ENCODE data around the gene IDUA. TPM values are rescaled to one million over a fixed set of nuclear protein-coding genes. Genes with fewer than 3 reads are reported as not detected.

IDUA gene
- total RNA-seq, 1 experiment from 2014 or later = 15.8 TPM

DNA sequence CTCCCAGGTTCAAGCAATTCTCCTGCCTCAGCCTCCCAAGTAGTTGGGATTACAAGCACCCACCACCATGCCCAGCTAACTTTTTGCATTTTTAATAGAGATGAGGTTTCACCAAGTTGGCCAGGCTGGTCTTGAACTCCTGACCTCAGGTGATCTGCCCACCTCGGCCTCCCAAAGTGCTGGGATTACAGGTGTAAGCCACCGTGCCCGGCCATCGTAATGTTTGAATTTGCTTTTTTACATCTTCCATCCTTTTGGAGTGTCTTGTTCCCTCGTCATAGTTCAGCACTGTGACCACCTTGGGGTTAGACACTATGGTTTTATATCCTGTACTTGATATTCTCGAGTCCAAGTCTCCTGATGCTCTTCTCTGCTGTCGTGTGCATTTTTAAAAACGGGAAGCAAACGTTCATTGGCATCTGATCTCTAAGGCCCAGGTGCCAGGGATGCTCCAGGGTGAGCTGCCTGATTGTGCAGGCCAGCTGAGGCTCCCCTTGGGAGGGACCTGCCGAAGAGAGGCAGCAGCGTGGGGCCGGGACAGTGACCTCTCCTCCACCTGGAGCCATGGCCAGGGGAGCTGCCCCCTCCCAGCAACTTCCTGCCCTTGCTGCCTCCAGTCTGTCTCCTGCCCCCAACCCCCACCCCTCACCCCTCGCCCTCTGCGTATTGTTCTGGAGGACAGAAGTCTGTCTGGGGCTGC is 30.2 kb upstream of the IDUA start:
- no peak for DNase-seq (ENCODE audit: low read depth)

- DNase-seq (ENCODE audit: low read depth) = no peak
Observed at GRCh38 chr4:957231-957580, 29.6 kb upstream of the IDUA start.

- DNase-seq (ENCODE audit: low read depth) = no peak
Observed at GRCh38 chr4:957581-958313, 29.1 kb upstream of the IDUA start.

GRCh38 chr4:958314-958665 is 28.6 kb upstream of the IDUA start:
- no peak for DNase-seq (ENCODE audit: low read depth)

DNA sequence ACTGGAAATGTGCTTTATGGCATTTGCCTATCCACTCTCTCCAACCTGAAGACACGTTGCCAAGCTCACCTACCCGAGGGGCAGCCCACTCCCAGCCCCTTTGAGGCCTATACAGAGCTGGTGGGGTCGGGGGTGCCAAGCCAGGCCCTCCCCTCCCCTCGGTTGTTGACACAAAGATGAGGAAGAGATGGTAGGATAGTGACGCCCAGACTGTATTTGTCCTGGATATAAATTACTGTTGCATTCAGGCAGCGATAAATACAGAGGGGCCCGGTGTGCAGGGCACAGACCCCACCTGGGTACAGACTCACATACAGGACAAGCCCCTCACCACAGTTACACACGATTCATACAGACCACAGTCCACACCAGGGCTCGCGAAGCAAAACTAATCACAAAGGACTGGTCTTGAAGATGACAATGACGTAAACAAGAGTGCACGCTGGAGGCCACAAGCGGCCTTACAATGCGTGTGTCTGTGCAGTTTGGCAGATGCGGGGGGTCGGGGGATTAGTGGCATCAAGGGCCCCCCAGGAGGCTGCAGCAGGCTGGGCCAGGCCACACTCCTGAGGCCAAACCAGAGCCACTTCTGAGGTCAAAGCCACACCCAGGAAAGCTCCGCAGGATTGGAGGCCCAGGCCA is 28.0 kb upstream of the IDUA start:
- no peak for DNase-seq (ENCODE audit: low read depth)

- no peak for DNase-seq (ENCODE audit: low read depth)
Observed at GRCh38 chr4:959338-960139, 27.3 kb upstream of the IDUA start.

DNA sequence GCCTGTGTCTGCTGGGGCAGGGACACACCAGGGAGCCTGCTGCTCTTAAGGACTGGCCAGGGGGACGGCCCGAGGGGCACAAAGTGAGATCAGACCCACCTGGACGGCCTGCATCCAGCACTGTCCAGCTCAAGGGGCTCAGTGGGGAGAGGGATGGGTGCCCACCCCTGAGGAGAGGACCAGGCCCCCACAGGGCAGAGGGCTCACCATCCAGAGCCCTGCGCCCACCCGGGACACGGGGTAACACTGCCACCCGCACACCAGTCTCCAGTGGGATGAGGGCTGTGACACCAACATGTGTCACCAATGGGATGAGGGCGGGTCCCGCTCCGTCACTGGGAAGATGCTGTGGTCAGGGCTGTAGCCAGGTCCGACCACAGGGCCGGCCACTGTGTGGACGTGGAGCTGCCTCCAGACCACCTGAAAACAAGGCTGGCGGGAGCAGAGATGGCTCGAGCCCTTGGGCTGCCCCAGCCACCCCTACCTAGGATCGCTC is 26.7 kb upstream of the IDUA start:
- no peak for DNase-seq (ENCODE audit: low read depth)

- no peak for DNase-seq (ENCODE audit: low read depth)
Observed at GRCh38 chr4:960636-961350, 26.1 kb upstream of the IDUA start.

DNA sequence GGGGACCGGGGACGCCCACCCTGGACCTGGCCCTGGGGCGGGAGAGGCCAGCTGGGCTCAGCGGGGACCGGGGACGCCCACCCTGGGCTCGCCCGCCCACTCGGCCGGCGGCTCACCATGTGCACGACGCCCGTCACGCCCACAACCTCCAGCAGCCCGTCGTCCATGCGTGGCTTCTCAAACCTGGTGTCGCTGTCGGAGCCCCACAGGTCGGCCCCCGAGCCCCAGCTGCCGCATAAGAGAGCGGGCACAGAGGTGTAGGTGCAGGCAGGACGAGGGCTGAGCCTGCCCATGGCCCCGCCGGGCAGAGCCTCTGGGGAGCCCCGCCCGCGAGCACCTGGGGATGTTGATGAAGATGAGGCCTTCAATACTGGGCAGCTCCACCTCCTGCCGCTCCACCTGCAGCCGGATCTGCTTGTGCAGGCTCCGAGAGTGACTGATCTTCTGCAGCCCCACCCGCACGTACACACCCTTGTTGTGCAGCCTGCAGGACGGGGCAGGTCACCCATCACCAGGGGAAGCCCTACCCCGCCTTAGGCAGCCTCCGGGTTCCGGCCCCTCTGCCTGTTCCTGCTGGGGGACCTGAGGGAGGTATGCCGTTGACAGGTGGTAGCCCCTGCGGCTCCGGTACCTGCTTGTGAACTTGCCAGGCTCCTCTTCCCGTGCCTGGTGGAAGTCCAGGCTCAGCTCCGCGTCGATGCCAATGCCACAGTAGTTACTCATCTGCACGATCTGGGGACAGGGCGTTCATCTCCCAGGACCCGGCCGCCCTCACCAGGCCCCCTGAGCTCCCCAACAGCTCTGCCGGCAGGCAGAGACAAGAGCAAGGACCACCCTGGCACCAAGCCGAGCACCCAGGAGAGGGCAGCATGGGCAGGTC is 25.3 kb upstream of the IDUA start:
- no peak for DNase-seq (ENCODE audit: low read depth)

- no peak for DNase-seq (ENCODE audit: low read depth)
Observed at GRCh38 chr4:962231-963208, 24.3 kb upstream of the IDUA start.

- DNase-seq (ENCODE audit: low read depth) = no peak
Observed at GRCh38 chr4:963276-964225, 23.3 kb upstream of the IDUA start.

GRCh38 chr4:964346-965025 is 22.4 kb upstream of the IDUA start:
- DNase-seq (ENCODE audit: low read depth) = no peak

- DNase-seq (ENCODE audit: low read depth) = no peak
Observed at GRCh38 chr4:965048-965765, 21.6 kb upstream of the IDUA start.

DNA sequence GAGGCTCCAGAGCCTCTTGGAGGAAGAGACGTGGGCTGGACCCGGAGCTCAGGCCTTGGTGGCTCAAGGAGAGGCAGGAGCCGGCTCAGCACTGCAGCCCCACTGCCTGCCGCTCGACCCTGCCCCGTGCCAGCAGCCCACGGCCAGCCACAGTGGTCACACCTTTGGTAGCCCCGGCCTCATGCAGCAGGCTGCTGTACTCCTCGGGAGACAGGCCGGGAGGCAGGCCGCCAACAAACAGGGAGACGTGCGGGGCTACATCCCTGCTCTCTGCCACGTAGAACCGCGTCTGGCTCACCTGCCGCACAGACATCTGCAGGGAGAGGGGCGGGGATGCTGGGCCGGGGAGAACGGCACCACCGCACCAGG is 21.1 kb upstream of the IDUA start:
- no peak for DNase-seq (ENCODE audit: low read depth)

GRCh38 chr4:966266-967112 is 20.4 kb upstream of the IDUA start:
- no peak for DNase-seq (ENCODE audit: low read depth)

Measured in LHCN-M2 (cell line).